Mammary epithelial cell (primary cell): ENCODE results near the gene DEFB110.

Source experiments
- CTCF ChIP-seq, 2 donors: IDR thresholded peaks in 1 of 2; conservative IDR thresholded peaks in 1 of 2; 2 replicates each; pipeline ENCODE4 v1.5.1; 2011 to 2012; ENCODE audit warnings: inconsistent platforms in 2 of 2, low read length in 2 of 2, mild to moderate bottlenecking in 2 of 2, control low read depth in 1 of 2, low read depth in 1 of 2; ENCODE audit not compliant: insufficient read depth in 1 of 2; ENCODE audit errors: extremely low read depth in 1 of 2
- EZH2 ChIP-seq: IDR thresholded peaks from 2 replicates; pipeline ENCODE4 v1.6.1; 2012; ENCODE audit warnings: low read length, inconsistent platforms, borderline replicate concordance

DNA sequence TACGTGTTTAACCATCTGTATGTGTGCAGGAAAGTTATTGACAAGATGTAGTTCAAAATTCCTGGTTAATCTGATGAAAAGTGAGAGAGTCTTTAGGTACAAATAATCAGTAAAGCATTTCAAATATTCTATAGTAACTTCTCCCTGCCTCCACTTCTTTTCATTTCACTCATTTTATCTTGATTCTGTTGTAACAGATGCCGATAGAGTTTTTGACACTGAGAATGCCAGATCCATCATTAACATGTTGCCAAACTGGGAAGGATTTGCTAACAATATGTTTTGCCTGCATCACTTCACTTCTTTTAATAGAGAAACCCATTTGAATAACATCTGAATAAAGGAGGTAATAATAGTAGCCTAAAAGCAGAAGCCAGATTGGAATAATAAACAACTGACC, 48.3 kb upstream of the DEFB110 start:
- TF ChIP-seq EZH2 (no peak), CTCF (conservative IDR thresholded peaks at IDR 0.05 in 1 of 2, IDR thresholded peaks at IDR 0.05 in 1 of 2; ENCODE audit: extremely low read depth in 1 of 2, insufficient read depth in 1 of 2, low read depth in 1 of 2, low read length in 2 of 2) (no peak)
